ENCODE results near the gene VPS33B. TPM values are rescaled to one million over a fixed set of nuclear protein-coding genes. Genes with fewer than 3 reads are reported as not detected.

The VPS33B gene
- total and polyA plus RNA-seq, 3 donors from 2014 or later: 12.6 to 20.6 (median 16.9) TPM

- Histone ChIP-seq H3K27me3 (no peaks in the 10 kb centered on the region), H3K4me3 (no peak overlapping the region), H3K9me3 (no peaks in the 10 kb centered on the region), H3K4me1 (no peaks in the 10 kb centered on the region), H3K36me3 (ENCODE audit: low read depth, missing control alignments) (no peaks in the 10 kb centered on the region), H3K27ac (no peak overlapping the region)
- intact Hi-C loops (cut with DNase I; ENCODE audit: low total_unique reads): no loop called here
- DNase-seq: no peak
- TF ChIP-seq, protein P1, sequence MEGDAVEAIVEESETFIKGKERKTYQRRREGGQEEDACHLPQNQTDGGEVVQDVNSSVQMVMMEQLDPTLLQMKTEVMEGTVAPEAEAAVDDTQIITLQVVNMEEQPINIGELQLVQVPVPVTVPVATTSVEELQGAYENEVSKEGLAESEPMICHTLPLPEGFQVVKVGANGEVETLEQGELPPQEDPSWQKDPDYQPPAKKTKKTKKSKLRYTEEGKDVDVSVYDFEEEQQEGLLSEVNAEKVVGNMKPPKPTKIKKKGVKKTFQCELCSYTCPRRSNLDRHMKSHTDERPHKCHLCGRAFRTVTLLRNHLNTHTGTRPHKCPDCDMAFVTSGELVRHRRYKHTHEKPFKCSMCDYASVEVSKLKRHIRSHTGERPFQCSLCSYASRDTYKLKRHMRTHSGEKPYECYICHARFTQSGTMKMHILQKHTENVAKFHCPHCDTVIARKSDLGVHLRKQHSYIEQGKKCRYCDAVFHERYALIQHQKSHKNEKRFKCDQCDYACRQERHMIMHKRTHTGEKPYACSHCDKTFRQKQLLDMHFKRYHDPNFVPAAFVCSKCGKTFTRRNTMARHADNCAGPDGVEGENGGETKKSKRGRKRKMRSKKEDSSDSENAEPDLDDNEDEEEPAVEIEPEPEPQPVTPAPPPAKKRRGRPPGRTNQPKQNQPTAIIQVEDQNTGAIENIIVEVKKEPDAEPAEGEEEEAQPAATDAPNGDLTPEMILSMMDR (IDR thresholded peaks at IDR 0.05): no peak
- no peak for TF ChIP-seq POLR2A (IDR thresholded peaks at IDR 0.05)
- WGBS, 2 donors: 93 to 97% methylated on average over 3 of the region's 3 CpGs
Measured at GRCh38 chr15:91007266-91007665, 15.1 kb downstream of the VPS33B start.

DNA sequence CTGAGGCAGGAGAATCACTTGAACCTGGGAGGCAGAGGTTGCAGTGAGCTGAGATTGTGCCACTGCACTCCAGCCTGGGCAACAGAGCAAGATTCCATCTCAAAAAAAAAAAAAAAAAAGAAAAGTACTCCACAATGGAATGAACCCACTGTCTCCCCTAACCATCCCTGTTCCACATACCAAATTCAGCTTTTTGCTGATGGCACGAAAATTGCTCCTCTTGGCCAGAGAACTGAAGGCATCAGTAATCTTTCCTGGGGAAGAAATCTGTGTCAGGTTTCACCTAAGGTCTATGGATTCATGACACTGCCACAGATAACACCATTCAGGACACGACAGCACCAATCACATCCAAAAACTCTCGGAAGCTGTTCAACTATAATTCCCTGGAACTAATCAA is 21.2 kb downstream of the VPS33B start:
- Histone ChIP-seq H3K4me3 (no peak overlapping the region), H3K9me3 (no peaks in the 10 kb centered on the region), H3K27ac (no peak overlapping the region), H3K36me3 (ENCODE audit: low read depth, missing control alignments) (no peaks in the 10 kb centered on the region), H3K4me1 (no peaks in the 10 kb centered on the region), H3K27me3 (no peaks in the 10 kb centered on the region)
- intact Hi-C loops (cut with DNase I; ENCODE audit: low total_unique reads): no loop called here
- 99 to 100% methylated on average over 3 of the region's 3 CpGs for WGBS, 2 donors
- DNase-seq: no peak
- TF ChIP-seq, protein P1 (IDR thresholded peaks at IDR 0.05): no peak
- TF ChIP-seq POLR2A (IDR thresholded peaks at IDR 0.05): no peak

GRCh38 chr15:90998737-90999136 is 23.7 kb downstream of the VPS33B start:
- Histone ChIP-seq H3K36me3 (ENCODE audit: low read depth, missing control alignments) (no peaks in the 10 kb centered on the region), H3K9me3 (no peaks in the 10 kb centered on the region), H3K4me1 (peaks cover 4% of the 10 kb centered on the region), H3K27ac (no peak overlapping the region), H3K27me3 (no peaks in the 10 kb centered on the region), H3K4me3 (no peak overlapping the region)
- DNase-seq: no peak
- intact Hi-C loops (cut with DNase I; ENCODE audit: low total_unique reads): no loop called here
- no peak for TF ChIP-seq POLR2A (IDR thresholded peaks at IDR 0.05)
- TF ChIP-seq, protein P1 (IDR thresholded peaks at IDR 0.05): no peak
- 89 to 91% methylated on average over 8 of the region's 8 CpGs for WGBS, 2 donors

DNA sequence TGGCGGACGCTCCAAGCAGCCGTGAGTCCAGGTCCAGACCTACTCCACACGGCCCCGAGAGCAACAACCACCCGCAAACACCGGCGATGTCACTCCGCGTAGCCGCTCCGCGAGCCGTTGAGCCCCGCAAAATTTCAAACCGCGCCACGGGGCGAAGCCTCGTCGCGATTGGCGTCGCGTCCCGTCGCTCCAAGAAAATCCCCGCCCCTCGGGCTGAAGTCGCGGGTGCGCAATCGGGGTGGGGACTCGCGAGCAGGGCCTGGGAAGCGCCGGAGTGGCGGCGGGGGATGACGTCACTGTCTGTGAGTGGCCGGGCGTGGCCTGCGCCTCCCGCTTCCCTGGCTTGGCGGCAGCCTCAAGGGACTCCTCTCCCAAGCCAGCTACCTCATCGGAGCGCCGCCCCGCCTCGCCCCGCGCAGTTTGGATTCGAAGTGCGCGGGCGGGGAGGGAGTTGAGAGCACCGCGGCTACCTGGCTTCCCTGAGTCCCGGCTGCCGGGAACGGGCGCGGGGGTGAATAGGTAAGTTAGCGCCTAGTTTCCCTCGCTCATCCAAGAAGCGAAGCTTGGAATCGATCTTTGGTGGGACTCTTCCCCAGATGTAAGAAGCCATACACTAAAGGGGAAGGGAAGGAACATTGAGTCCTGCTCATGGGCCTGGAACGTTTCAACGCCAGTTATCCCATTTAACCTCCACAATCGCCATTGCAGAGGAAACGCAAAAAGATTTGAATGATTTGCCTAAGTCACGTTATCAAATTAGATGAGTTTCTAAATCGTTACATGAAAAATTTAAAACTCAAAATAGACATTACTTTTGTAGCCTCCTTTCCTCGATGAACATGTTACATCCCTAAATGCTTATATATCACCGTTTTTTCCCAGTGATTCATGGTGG is 27.7 kb downstream of the VPS33B start, which contains the start of gene PRC1:
Gene PRC1, minus strand, starts transcription at position 119 of the 895 bp plus-strand sequence. Its CDS starts 118 bp downstream, at position 1.
- peak within 1 kb of the TSS; percentile 71 to 93 for H3K4me3 ChIP-seq
- intact Hi-C loops (cut with DNase I; ENCODE audit: low total_unique reads): no loop called here
- H3K36me3 ChIP-seq (ENCODE audit: low read depth, missing control alignments): no peaks in the 10 kb centered on the region
- peak; percentile 4 for TF ChIP-seq POLR2A (IDR thresholded peaks at IDR 0.05)
- TF ChIP-seq, protein P1 (IDR thresholded peaks at IDR 0.05): no peak
- H3K9me3 ChIP-seq: no peaks in the 10 kb centered on the region
- H3K4me1 ChIP-seq: peaks cover 7% of the 10 kb centered on the region
- peak; percentile 99 for DNase-seq
- H3K27me3 ChIP-seq: no peaks in the 10 kb centered on the region
- H3K27ac ChIP-seq: peak within 1 kb of the TSS; percentile 88 to 92
- 1% methylated on average over 30 to 67 of the region's 75 CpGs for WGBS, 2 donors

Data from testis (tissue), 3 donors.